Endometrial microvascular endothelial cells (primary cell): ENCODE results near the gene WDR6. TPM values are rescaled to one million over a fixed set of nuclear protein-coding genes. Genes with fewer than 3 reads are reported as not detected.

Experiments used
- in situ Hi-C: cut with HindIII; loops from 2 replicates; pipeline ENCODE4 v1.10.0; 2017; ENCODE audit warnings: low sequenced_read_pairs, low pct_unique_long_range_greater_than_20kb; ENCODE audit errors: inconsistent ontology term
- total RNA-seq: library from RNA; depleted of rRNA; stranded (reverse); fragments of >200 nt; gene quantifications from one replicate; pipeline ENCODE4 v1.2.3, GENCODE V29; 2015; ENCODE audit errors: inconsistent ontology term

The WDR6 gene
- total RNA-seq, 1 donor from 2014 or later: 103 TPM

DNA sequence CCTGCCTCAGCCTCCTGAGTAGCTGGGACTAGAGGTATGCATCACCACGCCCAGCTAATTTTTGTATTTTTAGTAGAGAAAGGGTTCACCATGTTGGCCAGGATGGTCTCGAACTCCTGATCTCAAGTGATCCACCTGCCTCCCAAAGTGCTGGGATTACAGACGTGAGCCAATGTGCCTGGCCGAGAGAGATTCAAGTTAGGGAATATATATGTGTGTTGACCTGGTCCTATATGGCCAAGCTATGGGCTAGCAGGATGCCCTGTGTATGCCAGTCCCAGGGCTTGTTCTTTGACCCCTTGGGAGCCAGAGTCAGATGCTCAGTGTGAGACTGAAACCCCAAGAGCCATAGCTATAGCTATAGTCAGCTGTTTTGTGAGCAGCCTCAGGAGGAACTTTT is 16.6 kb downstream of the WDR6 start:
- in situ Hi-C loops: no loop called here

GRCh38 chr3:49024449-49024848 is 17.3 kb downstream of the WDR6 start:
- in situ Hi-C loops: no loop called here

GRCh38 chr3:49025005-49025792 is 18.0 kb downstream of the WDR6 start:
- in situ Hi-C loops: no loop called here

DNA sequence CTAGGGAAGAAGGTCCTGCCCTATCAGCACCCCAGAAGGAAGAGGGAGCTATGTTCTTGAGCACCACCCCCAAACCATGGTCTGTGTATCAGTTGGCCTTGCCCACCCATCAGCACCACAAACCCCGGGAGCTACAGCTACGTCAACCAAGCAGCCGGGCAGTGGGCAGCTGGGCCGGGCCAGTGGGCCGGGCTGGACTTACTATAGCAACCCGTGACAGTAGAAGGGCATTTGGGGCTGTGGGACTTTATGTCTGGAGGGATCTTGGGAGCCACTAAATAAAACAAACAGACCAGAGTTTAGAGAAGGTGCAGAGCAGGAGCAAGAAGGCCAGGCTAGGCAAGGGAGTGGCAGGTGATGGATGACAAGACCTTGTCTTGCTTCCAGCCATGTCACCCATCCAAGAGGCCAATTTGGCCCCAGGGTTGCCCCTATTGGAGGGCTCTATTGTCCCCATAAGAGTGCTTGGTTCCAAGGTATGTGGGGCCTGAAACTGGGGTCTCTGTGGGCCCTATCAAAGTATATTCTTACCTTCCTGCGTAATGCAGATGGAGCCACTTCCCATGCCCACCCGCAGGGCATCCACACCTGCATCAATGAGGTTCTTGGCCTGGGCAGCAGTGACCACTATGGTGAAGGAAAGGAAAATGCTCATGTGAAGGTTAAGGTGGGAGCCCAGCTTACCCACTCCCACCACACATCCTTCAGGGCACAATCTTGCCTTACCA is 18.8 kb downstream of the WDR6 start:
- in situ Hi-C loops: no loop called here

DNA sequence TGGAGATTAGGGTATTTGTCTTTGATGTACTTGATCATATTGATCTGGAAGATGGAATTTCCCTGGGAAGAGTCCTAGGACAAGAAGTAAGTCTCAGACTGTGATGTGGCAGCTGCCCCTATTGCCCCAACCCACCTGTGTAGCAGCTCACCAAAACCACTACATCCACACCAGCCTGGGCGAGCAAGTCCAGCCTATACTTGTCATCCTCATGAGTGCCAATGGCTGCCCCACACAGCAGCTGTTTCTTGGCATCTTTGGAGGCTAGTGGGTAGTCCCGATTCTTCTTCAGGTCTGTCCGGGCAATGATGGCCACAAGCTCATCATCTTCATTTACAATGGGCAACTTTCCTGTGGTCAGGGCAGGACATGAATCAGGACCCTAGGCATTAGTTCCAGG is 19.3 kb downstream of the WDR6 start:
- in situ Hi-C loops: no loop called here

- in situ Hi-C loops: no loop called here
Observed at GRCh38 chr3:49027634-49028033, 20.4 kb downstream of the WDR6 start.

- in situ Hi-C loops: no loop called here
Observed at GRCh38 chr3:49028298-49028672, 21.1 kb downstream of the WDR6 start.

- in situ Hi-C loops: no loop called here
Observed at GRCh38 chr3:49028673-49029562, 21.7 kb downstream of the WDR6 start, which contains the start of gene IMPDH2. Gene IMPDH2, minus strand, starts transcription at chr3:49029398. Its CDS starts 48 bp downstream, at chr3:49029350.

DNA sequence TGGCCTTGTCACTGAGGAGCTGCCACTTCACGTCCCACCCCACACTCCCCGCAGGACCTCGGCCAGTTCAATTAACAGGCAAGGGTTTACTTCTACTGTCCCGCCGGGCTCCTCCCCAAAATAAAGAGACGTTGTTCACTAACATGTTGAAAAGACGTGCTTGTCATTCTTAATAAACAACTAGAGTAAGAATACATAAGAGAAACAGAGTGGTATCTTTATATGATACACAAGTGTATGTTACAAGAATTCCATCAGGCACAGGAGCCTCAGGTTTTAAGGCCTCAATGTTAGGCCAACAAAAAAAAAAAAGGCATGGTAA is 22.3 kb downstream of the WDR6 start:
- in situ Hi-C loops: no loop called here

- in situ Hi-C loops: no loop called here
Observed at GRCh38 chr3:49030321-49030720, 23.1 kb downstream of the WDR6 start.

DNA sequence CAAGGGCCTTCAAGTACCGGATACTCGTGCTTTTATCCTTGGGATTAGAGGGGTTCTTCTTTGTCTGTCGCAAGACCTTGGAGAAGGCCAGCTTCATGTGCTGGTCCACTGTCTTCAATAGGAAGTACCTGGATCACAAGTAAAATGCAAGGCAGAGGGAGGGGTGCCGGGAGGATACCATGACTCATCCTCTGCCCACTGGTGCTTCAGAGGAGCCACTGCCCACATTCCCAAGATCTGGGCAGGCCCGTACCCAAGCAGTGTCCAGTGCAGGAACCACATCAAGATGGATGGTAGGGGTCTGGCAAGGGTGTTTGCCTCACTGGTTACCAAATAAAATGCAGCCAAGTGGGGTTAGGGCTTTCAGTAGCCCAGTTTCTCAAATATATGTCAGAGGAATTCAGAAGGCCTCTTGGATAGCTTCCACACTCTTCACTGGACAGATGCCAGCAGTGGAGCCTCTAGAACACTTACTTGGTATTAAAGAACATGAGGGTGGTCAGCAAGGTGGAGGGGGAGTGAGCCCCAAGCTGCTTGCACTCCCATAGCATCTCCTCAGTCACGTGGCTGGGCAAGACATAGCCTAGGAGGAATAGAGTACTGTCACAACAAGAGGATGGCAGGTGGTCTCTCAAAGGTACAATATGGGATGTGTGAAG is 25.6 kb downstream of the WDR6 start:
- in situ Hi-C loops: no loop called here

GRCh38 chr3:49034650-49035049 is 27.5 kb downstream of the WDR6 start:
- in situ Hi-C loops: no loop called here

GRCh38 chr3:49035281-49035680 is 28.1 kb downstream of the WDR6 start:
- in situ Hi-C loops: no loop called here

DNA sequence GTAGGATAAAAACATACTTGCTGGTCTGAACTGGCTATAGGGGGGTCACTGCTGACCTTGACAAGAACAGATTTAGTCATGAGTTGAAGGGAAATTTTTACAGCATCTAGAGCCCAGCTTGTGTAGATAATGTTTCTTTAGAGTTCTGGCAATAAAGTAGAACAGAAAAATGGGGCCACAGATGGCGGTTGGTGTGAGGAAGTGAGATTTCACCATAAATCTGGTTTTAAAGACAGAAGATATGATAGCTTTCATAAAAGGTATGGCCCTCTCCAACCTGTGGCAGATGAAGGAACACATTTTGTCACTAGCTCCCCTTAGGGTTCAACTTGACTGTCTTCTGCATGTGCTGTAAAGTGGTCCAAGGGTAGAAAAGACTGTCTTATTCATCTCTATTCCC is 46.4 kb downstream of the WDR6 start:
- in situ Hi-C loops: no loop called here

DNA sequence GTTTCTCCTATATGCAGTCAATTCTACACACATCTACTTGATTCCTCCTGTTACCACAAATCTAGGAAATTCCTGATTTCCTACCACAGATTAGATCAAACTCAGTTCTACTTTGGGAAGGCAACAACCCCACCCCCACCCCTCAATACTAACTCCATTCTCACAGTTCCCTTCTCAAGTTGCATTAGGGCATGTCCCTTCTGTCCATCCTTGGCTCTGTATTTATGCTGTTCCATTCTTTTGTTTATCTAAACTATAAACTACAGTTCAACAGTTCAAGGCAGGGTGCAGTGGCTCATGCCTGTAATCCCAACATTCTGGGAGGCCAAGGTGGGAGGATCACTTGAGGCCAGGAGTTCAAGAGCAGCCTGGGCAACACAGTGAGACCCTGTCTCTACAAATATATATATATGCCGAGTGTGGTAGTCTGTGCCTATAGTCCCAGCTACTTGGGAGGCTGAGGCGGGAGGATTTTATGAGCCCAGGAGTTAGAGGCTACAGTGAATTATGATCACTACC is 47.2 kb downstream of the WDR6 start:
- in situ Hi-C loops: no loop called here

DNA sequence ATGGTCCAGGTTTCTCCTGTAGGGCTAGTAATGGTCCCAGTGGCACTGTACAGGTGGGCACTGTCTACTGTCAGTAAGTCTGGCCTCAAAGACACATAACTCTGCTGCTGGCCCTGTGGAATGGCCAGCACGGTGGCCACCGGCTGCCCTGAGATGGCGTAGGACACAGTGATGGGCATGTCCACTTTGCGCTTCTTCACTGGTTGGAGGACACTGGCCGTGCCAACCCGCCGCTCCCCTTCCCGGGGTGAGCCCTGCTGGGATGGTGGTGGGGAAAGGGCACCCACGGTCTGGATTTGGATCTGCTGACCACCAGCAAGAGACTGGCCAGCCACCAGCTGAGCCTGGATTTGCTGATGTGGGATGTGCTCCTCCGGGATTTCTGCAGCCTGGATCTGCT is 50.1 kb downstream of the WDR6 start:
- in situ Hi-C loops: no loop called here

DNA sequence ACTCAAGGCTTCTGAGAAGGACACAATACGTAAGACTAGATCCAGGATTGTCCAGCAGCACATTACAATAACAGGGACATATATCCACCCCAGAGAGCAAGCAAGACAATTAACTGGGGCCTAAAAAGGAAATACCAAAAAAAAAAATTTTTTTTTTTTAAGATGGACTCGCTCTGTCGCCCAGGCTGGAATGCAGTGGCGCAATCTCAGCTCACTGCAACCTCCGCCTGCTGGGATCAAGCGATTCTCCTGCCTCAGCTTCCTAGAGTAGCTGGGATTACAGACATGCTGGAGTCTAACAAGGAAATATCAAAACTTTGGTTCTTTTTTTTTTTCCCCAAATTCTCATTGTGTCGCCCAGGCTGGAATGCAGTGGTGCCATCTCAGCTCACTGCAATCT is 50.8 kb downstream of the WDR6 start:
- in situ Hi-C loops: no loop called here
